Chondrocyte (in vitro differentiated cells): ENCODE measurements around the gene SLC39A8. TPM values are rescaled to one million over a fixed set of nuclear protein-coding genes. Genes with fewer than 3 reads are reported as not detected.
"Not testable (repeated sequence)": the region's sequence is repeated elsewhere in the genome, so short reads cannot be mapped to it uniquely, and the experiment has no call there.

ENCODE experiments used
- DNase-seq: peaks from one replicate; pipeline ENCODE4 v3.0.0; 2021; ENCODE audit warnings: mixed read lengths, low spot score
- H3K27ac Mint-ChIP-seq: one replicate; pipeline ENCODE4 v1.8.0; 2021; ENCODE audit warnings: mild to moderate bottlenecking, moderate library complexity, mixed read lengths; ENCODE audit not compliant: unreplicated experiment
- H3K27me3 Mint-ChIP-seq: 2 replicates; pipeline ENCODE4 v1.8.0; 2021; ENCODE audit warnings: low read depth, mixed read lengths
- H3K36me3 Mint-ChIP-seq: 2 replicates; pipeline ENCODE4 v1.8.0; 2021; ENCODE audit warnings: low read depth, mixed read lengths
- H3K4me1 Mint-ChIP-seq: 2 replicates; pipeline ENCODE4 v1.8.0; 2021; ENCODE audit warnings: low read depth, mild to moderate bottlenecking, mixed read lengths
- H3K4me3 Mint-ChIP-seq: one replicate; pipeline ENCODE4 v1.8.0; 2021; ENCODE audit warnings: mild to moderate bottlenecking, moderate library complexity, mixed read lengths; ENCODE audit not compliant: unreplicated experiment
- H3K9me3 Mint-ChIP-seq: 2 replicates; pipeline ENCODE4 v1.8.0; 2021; ENCODE audit warnings: low read depth, mixed read lengths
- CTCF ChIP-seq: fragments of 200-600 bp; sonication (generic); IDR thresholded peaks from 2 replicates; pipeline ENCODE4 v1.5.0; 2021; ENCODE audit warnings: antibody characterized with exemption, mild to moderate bottlenecking, moderate library complexity
- total RNA-seq: library from RNA; stranded (reverse); gene quantifications from 3 replicates; pipeline ENCODE4 v1.2.1, GENCODE V29; 2021

SLC39A8 gene
- total RNA-seq, 1 donor from 2014 or later = 1.8 TPM

GRCh38 chr4:102246416-102246815 lies 98.9 kb downstream of the SLC39A8 start:
- no peak for DNase-seq
- TF ChIP-seq CTCF = no peak
- Mint-ChIP-seq H3K27me3 (peaks cover 7% of the 10 kb centered on the region), H3K4me1 (peaks cover 16% of the 10 kb centered on the region), H3K4me3 (no peak overlapping the region), H3K36me3 (peaks cover 2% of the 10 kb centered on the region), H3K27ac (no peak overlapping the region), H3K9me3 (peaks cover 4% of the 10 kb centered on the region)

- Mint-ChIP-seq H3K9me3 (peaks cover 4% of the 10 kb centered on the region), H3K27ac (no peak overlapping the region), H3K36me3 (peaks cover 2% of the 10 kb centered on the region), H3K4me3 (no peak overlapping the region), H3K4me1 (peaks cover 10% of the 10 kb centered on the region), H3K27me3 (peaks cover 7% of the 10 kb centered on the region)
- peak; percentile 83 for DNase-seq
- no peak for TF ChIP-seq CTCF
These were observed 100.3 kb downstream of the SLC39A8 start for GRCh38 chr4:102244878-102245535.

GRCh38 chr4:102243296-102243695 lies 102.0 kb downstream of the SLC39A8 start:
- peaks cover 10% of the 10 kb centered on the region for H3K4me1 Mint-ChIP-seq
- H3K9me3 Mint-ChIP-seq, H3K27ac Mint-ChIP-seq, DNase-seq, H3K36me3 Mint-ChIP-seq, H3K4me3 Mint-ChIP-seq, H3K27me3 Mint-ChIP-seq: not testable (repeated sequence)

GRCh38 chr4:102234243-102234838 lies 110.9 kb downstream of the SLC39A8 start:
- Mint-ChIP-seq H3K9me3 (peaks cover 5% of the 10 kb centered on the region), H3K36me3 (no peaks in the 10 kb centered on the region), H3K4me3 (no peak overlapping the region), H3K27me3 (peaks cover 13% of the 10 kb centered on the region), H3K27ac (no peak overlapping the region), H3K4me1 (no peaks in the 10 kb centered on the region)
- DNase-seq = no peak
- TF ChIP-seq CTCF = no peak

GRCh38 chr4:102230194-102230593 lies 115.1 kb downstream of the SLC39A8 start:
- DNase-seq = no peak
- Mint-ChIP-seq H3K36me3 (peaks cover 1% of the 10 kb centered on the region), H3K4me3 (no peak overlapping the region), H3K9me3 (peaks cover 6% of the 10 kb centered on the region), H3K4me1 (no peaks in the 10 kb centered on the region), H3K27me3 (peaks cover 15% of the 10 kb centered on the region), H3K27ac (no peak overlapping the region)
- no peak for TF ChIP-seq CTCF

GRCh38 chr4:102227388-102227787 lies 117.9 kb downstream of the SLC39A8 start:
- Mint-ChIP-seq H3K9me3 (peaks cover 5% of the 10 kb centered on the region), H3K4me1 (no peaks in the 10 kb centered on the region), H3K36me3 (peaks cover 1% of the 10 kb centered on the region), H3K27me3 (peaks cover 8% of the 10 kb centered on the region), H3K4me3 (no peak overlapping the region), H3K27ac (no peak overlapping the region)
- TF ChIP-seq CTCF = no peak
- DNase-seq = no peak
